Esophagus muscularis mucosa (tissue), 4 donors: ENCODE data around the gene EHBP1. TPM values are rescaled to one million over a fixed set of nuclear protein-coding genes. Genes with fewer than 3 reads are reported as not detected.

ENCODE experiments used
- DNase-seq: peaks from one replicate; pipeline ENCODE4 v3.0.0-alpha.2; 2017; ENCODE audit errors: extremely low spot score
- H3K27ac ChIP-seq, 4 donors: fragments of 200-600 bp; sonication (generic); replicated peaks in 1 of 4; 1 replicate in 3 of 4; 2 replicates in 1 of 4; pipeline ENCODE4 v1.5.1; 2016 to 2019; ENCODE audit warnings: mild to moderate bottlenecking in 1 of 4
- H3K27me3 ChIP-seq, 4 donors: fragments of 200-600 bp; sonication (generic); one replicate each; pipeline versions ENCODE4 v1.5.1 to v1.6.0; 2016 to 2019
- H3K36me3 ChIP-seq, 4 donors: fragments of 200-600 bp; sonication (generic); one replicate each; pipeline ENCODE4 v1.5.1; 2016 to 2019
- H3K4me1 ChIP-seq, 4 donors: fragments of 200-600 bp; sonication (generic); one replicate each; pipeline ENCODE4 v1.5.1; 2016 to 2019
- H3K4me3 ChIP-seq, 4 donors: fragments of 200-600 bp; sonication (generic); 1 replicate in 2 of 4; 2 replicates in 2 of 4; pipeline ENCODE4 v1.5.1; 2016 to 2019; ENCODE audit warnings: mild to moderate bottlenecking in 4 of 4, moderate library complexity in 1 of 4
- H3K9me3 ChIP-seq, 4 donors: fragments of 200-600 bp; sonication (generic); 1 replicate in 3 of 4; 2 replicates in 1 of 4; pipeline ENCODE4 v1.5.1; 2016 to 2019
- EP300 ChIP-seq: sonication (generic); formaldehyde crosslinking; IDR thresholded peaks from one replicate; pipeline ENCODE4 v1.6.1; 2017; ENCODE audit warnings: antibody characterized with exemption
- POLR2A ChIP-seq: fragments of 450-650 bp; IDR thresholded peaks from one replicate; pipeline ENCODE4 v1.6.1; 2017; ENCODE audit warnings: antibody characterized with exemption, moderate library complexity, mild to moderate bottlenecking, low read depth
- POLR2AphosphoS5 ChIP-seq, 2 donors: sonication (generic); formaldehyde crosslinking; IDR thresholded peaks; one replicate each; pipeline ENCODE4 v1.6.1; 2017; ENCODE audit warnings: antibody characterized with exemption in 2 of 2
- WGBS: methylation state at CpG from one replicate; pipeline ENCODE4 v1.1.5; 2018; 5-methylcytosine and 5-hydroxymethylcytosine counted together
- intact Hi-C: fragments of 100-400 bp; cut with DNase I; formaldehyde crosslinking; loops from one replicate; pipeline ENCODE4 v1.15.1; 2023
- total RNA-seq, 4 donors: library from RNA; depleted of rRNA; stranded (reverse); fragments of >200 nt; gene quantifications; one replicate each; pipeline versions ENCODE4 v1.1.0 to v1.2.1, GENCODE V29; 2016
- TF ChIP-seq, protein P1 (sequence below), 3 experiments: fragments of 200-600 bp in 2 of 3; fragments of 450-650 bp in 1 of 3; sonication (generic) in 2 of 3; IDR thresholded peaks; one replicate each; pipeline ENCODE4 v1.5.1; 2017 to 2019; ENCODE audit warnings: antibody characterized with exemption in 3 of 3, mild to moderate bottlenecking in 2 of 3, moderate library complexity in 1 of 3

EHBP1 gene
- total RNA-seq, 4 donors from 2014 or later, result 103 to 199 (median 151) TPM

DNA sequence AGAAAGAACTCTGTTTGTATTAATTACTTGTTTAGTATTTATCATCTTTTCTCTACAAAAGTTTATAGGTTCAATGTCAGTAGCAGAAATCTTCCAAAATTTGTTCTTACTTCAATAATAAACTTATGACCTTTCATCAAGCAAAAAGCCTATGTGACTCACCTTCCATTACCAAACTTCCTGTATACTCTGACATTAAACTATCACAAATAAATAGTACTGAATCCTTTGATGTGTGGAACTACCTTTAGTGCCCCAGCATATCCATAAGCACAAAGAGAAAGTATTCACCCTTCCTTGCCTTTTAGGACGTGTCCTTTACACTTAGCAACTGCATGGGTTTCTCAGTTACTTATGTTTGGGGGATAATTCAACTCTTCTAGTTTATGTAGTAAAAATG, 166.0 kb downstream of the EHBP1 start:
- no peak overlapping the region for H3K4me3 ChIP-seq
- H3K27me3 ChIP-seq, result no peaks in the 10 kb centered on the region
- H3K9me3 ChIP-seq, result peaks cover 0 to 12% (median 3%) of the 10 kb centered on the region in 4 donors
- TF ChIP-seq POLR2A (no peak), POLR2AphosphoS5 (IDR thresholded peaks at IDR 0.05) (no peak), EP300 (no peak)
- TF ChIP-seq, protein P1, sequence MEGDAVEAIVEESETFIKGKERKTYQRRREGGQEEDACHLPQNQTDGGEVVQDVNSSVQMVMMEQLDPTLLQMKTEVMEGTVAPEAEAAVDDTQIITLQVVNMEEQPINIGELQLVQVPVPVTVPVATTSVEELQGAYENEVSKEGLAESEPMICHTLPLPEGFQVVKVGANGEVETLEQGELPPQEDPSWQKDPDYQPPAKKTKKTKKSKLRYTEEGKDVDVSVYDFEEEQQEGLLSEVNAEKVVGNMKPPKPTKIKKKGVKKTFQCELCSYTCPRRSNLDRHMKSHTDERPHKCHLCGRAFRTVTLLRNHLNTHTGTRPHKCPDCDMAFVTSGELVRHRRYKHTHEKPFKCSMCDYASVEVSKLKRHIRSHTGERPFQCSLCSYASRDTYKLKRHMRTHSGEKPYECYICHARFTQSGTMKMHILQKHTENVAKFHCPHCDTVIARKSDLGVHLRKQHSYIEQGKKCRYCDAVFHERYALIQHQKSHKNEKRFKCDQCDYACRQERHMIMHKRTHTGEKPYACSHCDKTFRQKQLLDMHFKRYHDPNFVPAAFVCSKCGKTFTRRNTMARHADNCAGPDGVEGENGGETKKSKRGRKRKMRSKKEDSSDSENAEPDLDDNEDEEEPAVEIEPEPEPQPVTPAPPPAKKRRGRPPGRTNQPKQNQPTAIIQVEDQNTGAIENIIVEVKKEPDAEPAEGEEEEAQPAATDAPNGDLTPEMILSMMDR (IDR thresholded peaks at IDR 0.05), result no peak
- no peaks in the 10 kb centered on the region for H3K4me1 ChIP-seq
- WGBS, result 100% methylated on average over 1 of the region's 1 CpG
- no peak overlapping the region for H3K27ac ChIP-seq
- DNase-seq, result no peak
- intact Hi-C loops, result no loop called here
- H3K36me3 ChIP-seq, result peaks cover 21 to 61% (median 25%) of the 10 kb centered on the region in 4 donors

DNA sequence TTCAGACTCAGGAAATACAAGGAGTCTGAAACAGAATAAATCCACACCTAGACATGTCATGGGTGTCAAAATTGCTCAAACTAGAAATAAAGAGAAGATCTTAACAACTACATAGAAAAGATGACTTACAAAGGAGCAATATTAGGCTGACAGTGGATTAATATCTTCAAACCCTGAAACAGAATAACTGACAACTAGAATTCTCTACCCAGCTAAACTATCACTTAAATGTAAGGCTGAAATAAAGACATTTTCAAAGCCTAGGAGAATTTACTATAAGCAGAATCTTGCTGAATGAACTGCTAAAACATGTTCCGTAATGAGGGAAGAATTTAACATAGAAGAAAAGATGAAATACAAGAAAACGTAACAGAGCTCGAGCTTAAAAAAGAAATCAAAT, 168.1 kb downstream of the EHBP1 start:
- peaks cover 0 to 12% (median 3%) of the 10 kb centered on the region in 4 donors for H3K9me3 ChIP-seq
- intact Hi-C loops, result no loop called here
- H3K36me3 ChIP-seq, result peaks cover 21 to 64% (median 42%) of the 10 kb centered on the region in 4 donors
- no peak for DNase-seq
- H3K4me3 ChIP-seq, result no peak overlapping the region
- H3K4me1 ChIP-seq, result no peaks in the 10 kb centered on the region
- H3K27ac ChIP-seq, result no peak overlapping the region
- TF ChIP-seq EP300 (no peak), POLR2AphosphoS5 (IDR thresholded peaks at IDR 0.05) (no peak), POLR2A (no peak)
- TF ChIP-seq, protein P1 (IDR thresholded peaks at IDR 0.05), result no peak
- no peaks in the 10 kb centered on the region for H3K27me3 ChIP-seq
- WGBS, result 98% methylated on average over 3 of the region's 3 CpGs

DNA sequence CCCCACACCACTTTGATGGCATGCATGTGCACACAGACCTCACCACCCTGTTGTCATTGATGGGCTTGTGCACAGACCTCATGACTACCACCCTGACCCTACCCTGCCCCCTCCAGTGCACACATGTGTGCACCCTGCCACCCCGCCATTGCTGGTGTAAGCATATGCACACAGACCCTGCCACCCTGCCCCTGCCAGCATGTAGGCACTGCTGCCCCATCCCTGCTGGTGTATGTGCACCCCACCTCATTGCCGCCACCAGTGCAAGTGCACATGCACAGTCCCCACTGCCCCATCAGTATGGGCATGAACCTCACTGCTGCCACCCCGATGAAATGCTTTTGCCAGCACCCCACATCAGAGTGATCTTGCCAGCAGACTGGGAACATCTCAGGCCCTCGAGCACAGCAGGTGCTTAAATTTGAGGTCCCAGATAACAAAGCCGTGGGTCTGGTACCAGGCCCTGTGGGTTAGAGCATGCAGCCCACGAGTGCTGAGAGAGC, 169.4 kb downstream of the EHBP1 start:
- WGBS, result 100% methylated on average over 4 of the region's 6 CpGs
- H3K36me3 ChIP-seq, result peaks cover 21 to 61% (median 44%) of the 10 kb centered on the region in 4 donors
- no peak overlapping the region for H3K4me3 ChIP-seq
- H3K27me3 ChIP-seq, result no peaks in the 10 kb centered on the region
- no peaks in the 10 kb centered on the region for H3K4me1 ChIP-seq
- no peak for DNase-seq
- H3K27ac ChIP-seq, result no peak overlapping the region
- peaks cover 0 to 12% (median 3%) of the 10 kb centered on the region in 4 donors for H3K9me3 ChIP-seq
- TF ChIP-seq POLR2AphosphoS5 (IDR thresholded peaks at IDR 0.05) (no peak), POLR2A (no peak)
- TF ChIP-seq, protein P1 (IDR thresholded peaks at IDR 0.05), result no peak
- intact Hi-C loops, result no loop called here

DNA sequence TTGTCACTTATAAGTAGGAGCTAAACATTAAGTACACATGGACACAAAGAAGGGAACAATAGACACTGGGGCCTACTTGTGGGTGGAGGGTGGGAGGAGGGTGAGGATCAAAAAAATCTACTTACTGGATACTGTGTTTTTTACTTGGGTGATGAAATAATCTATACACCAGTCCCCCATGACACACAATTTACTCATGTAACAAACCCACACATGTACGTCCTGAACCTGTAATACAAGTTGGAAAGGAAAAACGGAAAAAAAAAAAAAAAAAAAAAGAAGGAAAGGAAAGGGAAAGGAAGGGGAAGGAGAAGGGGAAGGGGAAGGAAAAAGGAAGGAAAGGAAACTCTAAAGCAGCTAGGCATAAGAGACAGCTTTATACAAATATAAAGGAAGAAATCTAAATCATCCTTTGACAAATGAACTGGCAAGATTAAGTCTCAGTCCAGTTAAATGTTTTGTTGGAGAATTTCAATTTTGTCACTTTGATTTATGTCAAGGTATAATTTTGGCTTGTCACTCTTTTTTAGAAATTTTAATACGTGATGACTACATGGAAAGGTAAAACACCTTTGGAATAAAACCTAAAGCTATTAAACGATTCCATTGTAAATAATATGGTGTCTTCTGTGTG, 175.8 kb downstream of the EHBP1 start:
- H3K36me3 ChIP-seq, result peaks cover 0 to 38% (median 24%) of the 10 kb centered on the region in 4 donors
- intact Hi-C loops, result no loop called here
- no peaks in the 10 kb centered on the region for H3K9me3 ChIP-seq
- 95% methylated on average over 4 of the region's 4 CpGs for WGBS
- no peak overlapping the region for H3K4me3 ChIP-seq
- TF ChIP-seq POLR2A, result no peak
- TF ChIP-seq, protein P1 (IDR thresholded peaks at IDR 0.05), result no peak
- DNase-seq, result no peak
- no peaks in the 10 kb centered on the region for H3K27me3 ChIP-seq
- H3K27ac ChIP-seq, result no peak overlapping the region
- H3K4me1 ChIP-seq, result no peaks in the 10 kb centered on the region

DNA sequence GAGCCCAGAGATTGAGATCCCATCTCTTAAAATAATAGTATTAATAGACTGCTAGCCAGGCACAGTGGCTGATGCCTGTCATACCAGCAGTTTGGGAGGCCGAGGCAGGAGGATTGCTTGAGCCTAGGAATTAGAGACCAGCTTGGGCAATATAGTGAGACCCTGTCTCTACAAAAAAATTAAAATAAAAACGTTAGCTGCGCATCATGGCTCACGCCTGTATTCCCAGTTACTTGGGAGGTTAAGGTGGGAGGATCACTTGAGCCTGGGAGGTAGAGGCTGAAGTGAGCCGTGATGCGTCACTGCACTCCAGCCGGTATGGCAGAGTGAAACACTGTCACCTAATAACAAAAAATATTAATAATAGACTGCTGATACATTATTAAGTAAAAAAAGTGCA, 178.1 kb downstream of the EHBP1 start:
- WGBS, result 95% methylated on average over 7 of the region's 7 CpGs
- no peak overlapping the region for H3K4me3 ChIP-seq
- H3K9me3 ChIP-seq, result no peaks in the 10 kb centered on the region
- intact Hi-C loops, result no loop called here
- TF ChIP-seq POLR2A (no peak), POLR2AphosphoS5 (IDR thresholded peaks at IDR 0.05) (no peak), EP300 (no peak)
- TF ChIP-seq, protein P1 (IDR thresholded peaks at IDR 0.05), result no peak
- H3K4me1 ChIP-seq, result peaks cover 0 to 10% (median 2%) of the 10 kb centered on the region in 4 donors
- no peaks in the 10 kb centered on the region for H3K27me3 ChIP-seq
- H3K36me3 ChIP-seq, result peaks cover 0 to 15% (median 5%) of the 10 kb centered on the region in 4 donors
- no peak overlapping the region for H3K27ac ChIP-seq
- no peak for DNase-seq
